Cardiac muscle cell (in vitro differentiated cells and primary cell): Measurements from ENCODE around the gene DNM3. TPM values are rescaled to one million over a fixed set of nuclear protein-coding genes. Genes with fewer than 3 reads are reported as not detected.
A peak's percentile ranks its signal among the peaks of the same experiment; 100 is the strongest.

Source experiments
- DNase-seq, 2 donors: peaks; one replicate each; pipeline versions ENCODE4 v3.0.0 to v3.0.0-alpha.2; 2010 to 2017; ENCODE audit warnings: low read depth in 1 of 2, low spot score in 1 of 2
- H3K27ac ChIP-seq: fragments of 200-600 bp; sonication (generic); 2 replicates; pipeline ENCODE4 v1.5.1; 2016
- H3K27me3 ChIP-seq: fragments of 200-600 bp; sonication (generic); 2 replicates; pipeline ENCODE4 v1.6.0; 2016; ENCODE audit warnings: control low read depth
- H3K36me3 ChIP-seq: fragments of 200-600 bp; sonication (generic); 2 replicates; pipeline ENCODE4 v1.5.1; 2016; ENCODE audit warnings: control low read depth
- H3K4me1 ChIP-seq: fragments of 200-600 bp; sonication (generic); 2 replicates; pipeline ENCODE4 v1.8.1; 2017; ENCODE audit warnings: low read depth, mild to moderate bottlenecking, mixed run types
- H3K4me3 ChIP-seq: fragments of 200-600 bp; sonication (generic); 2 replicates; pipeline ENCODE4 v1.5.1; 2016; ENCODE audit warnings: mild to moderate bottlenecking
- H3K9me3 ChIP-seq: fragments of 200-600 bp; sonication (generic); 2 replicates; pipeline ENCODE4 v1.5.1; 2017; ENCODE audit warnings: low read depth, mild to moderate bottlenecking, control low read depth
- polyA plus RNA-seq: library from polyadenylated mRNA; unstranded; fragments of >200 nt; fragmentation: Nextera tagmentation; extraction: Ambion mirVana; gene quantifications from 2 replicates; pipeline ENCODE4 v1.2.1, GENCODE V29; 2016
- total RNA-seq: library from RNA; depleted of rRNA; stranded (reverse); fragments of >200 nt; gene quantifications from 2 replicates; pipeline ENCODE4 v1.2.3, GENCODE V29; 2016
- TF ChIP-seq, protein P1 (sequence below): IDR thresholded peaks from 2 replicates; pipeline ENCODE4 v1.5.1; 2012; ENCODE audit warnings: low read depth, mild to moderate bottlenecking, low read length

DNM3 gene
- total and polyA plus RNA-seq, 2 experiments from 2014 or later: 0.42 TPM; not detected in 1

DNA sequence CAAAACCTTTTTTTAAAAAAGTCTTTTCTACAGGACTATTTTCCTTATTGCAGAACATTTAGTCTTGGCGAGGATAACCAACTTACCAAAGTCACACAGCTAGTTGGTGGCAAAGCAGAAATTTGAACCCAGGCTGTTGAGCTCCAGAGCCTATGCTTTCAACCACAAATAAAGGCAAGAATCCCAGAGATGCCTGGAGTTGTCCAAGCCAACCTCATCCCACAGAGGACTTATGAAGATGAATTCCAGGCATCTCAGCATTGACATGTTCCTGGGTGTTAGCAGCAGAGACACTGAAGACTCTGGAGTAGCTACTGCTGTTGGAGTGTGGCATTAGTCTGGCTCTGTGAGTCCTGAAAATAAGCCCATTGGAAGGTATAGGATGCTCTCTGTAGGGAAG, 291.5 kb downstream of the DNM3 start:
- DNase-seq: no peak

DNA sequence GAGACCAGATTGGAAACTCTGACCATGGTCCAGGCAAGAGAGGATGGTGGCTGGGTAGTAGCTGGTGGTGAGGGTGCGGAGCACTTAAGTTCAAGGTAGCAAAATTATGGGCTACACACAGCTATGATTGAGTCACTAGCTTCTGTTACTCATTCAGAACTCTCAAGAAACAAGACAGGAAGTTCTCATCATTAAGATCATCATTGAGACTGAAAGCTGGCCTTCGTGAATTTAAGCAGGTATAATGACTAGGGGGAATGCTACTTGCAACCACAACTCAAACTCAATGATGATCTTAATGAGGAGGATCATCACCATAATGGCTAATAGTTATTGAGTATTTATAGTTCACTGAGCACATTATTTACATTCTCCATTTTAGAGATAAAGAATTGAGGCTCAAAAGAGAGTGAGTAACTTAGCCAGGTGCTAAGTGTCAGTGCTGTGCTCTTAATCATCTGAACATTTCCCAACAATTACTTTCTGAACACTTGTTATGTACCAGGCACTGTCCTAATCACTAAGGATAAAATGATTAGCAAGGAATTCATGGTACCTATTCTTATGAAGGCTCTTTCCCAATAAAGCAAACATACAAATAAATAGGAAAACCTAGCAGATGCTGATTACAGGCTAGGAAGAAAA, 292.9 kb downstream of the DNM3 start:
- no peaks in the 10 kb centered on the region for H3K9me3 ChIP-seq
- TF ChIP-seq, protein P1, sequence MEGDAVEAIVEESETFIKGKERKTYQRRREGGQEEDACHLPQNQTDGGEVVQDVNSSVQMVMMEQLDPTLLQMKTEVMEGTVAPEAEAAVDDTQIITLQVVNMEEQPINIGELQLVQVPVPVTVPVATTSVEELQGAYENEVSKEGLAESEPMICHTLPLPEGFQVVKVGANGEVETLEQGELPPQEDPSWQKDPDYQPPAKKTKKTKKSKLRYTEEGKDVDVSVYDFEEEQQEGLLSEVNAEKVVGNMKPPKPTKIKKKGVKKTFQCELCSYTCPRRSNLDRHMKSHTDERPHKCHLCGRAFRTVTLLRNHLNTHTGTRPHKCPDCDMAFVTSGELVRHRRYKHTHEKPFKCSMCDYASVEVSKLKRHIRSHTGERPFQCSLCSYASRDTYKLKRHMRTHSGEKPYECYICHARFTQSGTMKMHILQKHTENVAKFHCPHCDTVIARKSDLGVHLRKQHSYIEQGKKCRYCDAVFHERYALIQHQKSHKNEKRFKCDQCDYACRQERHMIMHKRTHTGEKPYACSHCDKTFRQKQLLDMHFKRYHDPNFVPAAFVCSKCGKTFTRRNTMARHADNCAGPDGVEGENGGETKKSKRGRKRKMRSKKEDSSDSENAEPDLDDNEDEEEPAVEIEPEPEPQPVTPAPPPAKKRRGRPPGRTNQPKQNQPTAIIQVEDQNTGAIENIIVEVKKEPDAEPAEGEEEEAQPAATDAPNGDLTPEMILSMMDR: no peak
- no peaks in the 10 kb centered on the region for H3K27me3 ChIP-seq
- H3K27ac ChIP-seq: no peak overlapping the region
- H3K4me3 ChIP-seq: no peak overlapping the region
- no peak for DNase-seq
- no peaks in the 10 kb centered on the region for H3K4me1 ChIP-seq
- H3K36me3 ChIP-seq: no peaks in the 10 kb centered on the region

More for the DNA sequence above, 291.5 kb downstream of the DNM3 start:
- H3K9me3 ChIP-seq: no peaks in the 10 kb centered on the region
- H3K36me3 ChIP-seq: no peaks in the 10 kb centered on the region
- H3K4me3 ChIP-seq: no peak overlapping the region
- H3K27me3 ChIP-seq: no peaks in the 10 kb centered on the region
- TF ChIP-seq, protein P1: no peak
- no peak overlapping the region for H3K27ac ChIP-seq
- no peaks in the 10 kb centered on the region for H3K4me1 ChIP-seq

DNA sequence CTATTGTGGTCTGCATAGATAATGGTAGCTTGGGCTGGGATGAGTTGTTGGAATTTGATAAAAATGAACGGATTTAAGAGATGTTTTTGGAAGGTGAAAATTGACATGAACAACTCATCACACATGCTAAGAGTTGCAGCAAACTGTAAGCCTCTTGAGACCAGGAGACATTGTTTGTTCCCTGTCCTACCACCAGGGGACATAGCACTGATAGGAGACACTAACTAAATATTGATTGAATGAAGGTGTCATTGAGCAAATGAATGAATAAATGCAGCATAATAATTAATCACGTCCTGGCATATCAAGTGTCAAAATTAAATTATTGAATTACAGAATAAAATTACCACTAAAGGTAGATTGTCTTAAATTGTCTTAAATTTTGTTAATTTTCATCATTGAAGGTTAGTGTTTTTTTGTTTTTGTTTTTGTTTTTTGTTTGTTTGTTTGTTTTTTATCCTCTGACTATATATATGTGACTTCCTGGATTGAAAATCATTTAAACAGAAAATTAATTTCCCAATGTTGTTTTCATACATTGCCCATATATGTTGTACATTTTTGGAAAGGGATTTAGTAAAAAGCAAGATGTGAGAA, 293.9 kb downstream of the DNM3 start:
- no peak overlapping the region for H3K27ac ChIP-seq
- no peak overlapping the region for H3K4me3 ChIP-seq
- no peak for DNase-seq
- no peaks in the 10 kb centered on the region for H3K27me3 ChIP-seq
- no peaks in the 10 kb centered on the region for H3K36me3 ChIP-seq
- no peaks in the 10 kb centered on the region for H3K4me1 ChIP-seq
- TF ChIP-seq, protein P1: peak; percentile 48
- H3K9me3 ChIP-seq: no peaks in the 10 kb centered on the region

DNA sequence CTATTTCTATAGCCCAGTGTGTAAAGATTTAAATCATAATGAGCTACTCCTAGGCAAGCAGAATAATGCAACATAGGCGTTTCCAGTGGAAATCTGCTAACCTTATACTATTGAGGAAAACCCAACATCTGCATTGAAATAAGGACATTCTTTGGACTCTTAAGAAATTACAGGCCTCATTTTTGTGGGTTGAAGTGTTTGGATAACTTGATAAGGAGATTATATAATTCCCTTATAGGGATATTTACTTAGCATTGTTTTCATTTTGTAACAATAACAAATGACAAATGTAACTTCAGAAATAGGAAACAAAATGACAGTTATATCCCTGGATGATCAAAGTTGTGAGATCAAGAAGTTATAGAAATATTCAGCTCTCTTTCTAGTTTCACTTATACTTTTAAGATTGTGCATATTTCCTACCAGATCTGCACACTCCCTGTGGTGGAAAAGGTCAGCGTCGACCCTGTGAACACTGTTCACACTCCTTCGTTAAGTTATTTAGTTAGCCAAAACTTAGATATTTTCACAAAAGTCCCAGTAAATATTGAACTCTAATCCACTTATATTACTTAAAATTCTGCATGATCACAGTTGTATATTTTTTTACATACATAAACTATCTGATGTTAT, 294.8 kb downstream of the DNM3 start:
- Histone ChIP-seq H3K27ac (no peak overlapping the region), H3K4me1 (peaks cover 2% of the 10 kb centered on the region), H3K27me3 (no peaks in the 10 kb centered on the region), H3K36me3 (no peaks in the 10 kb centered on the region), H3K4me3 (no peak overlapping the region), H3K9me3 (no peaks in the 10 kb centered on the region)
- TF ChIP-seq, protein P1: no peak
- DNase-seq: peak in 1 of 2 donors; percentile 85

DNA sequence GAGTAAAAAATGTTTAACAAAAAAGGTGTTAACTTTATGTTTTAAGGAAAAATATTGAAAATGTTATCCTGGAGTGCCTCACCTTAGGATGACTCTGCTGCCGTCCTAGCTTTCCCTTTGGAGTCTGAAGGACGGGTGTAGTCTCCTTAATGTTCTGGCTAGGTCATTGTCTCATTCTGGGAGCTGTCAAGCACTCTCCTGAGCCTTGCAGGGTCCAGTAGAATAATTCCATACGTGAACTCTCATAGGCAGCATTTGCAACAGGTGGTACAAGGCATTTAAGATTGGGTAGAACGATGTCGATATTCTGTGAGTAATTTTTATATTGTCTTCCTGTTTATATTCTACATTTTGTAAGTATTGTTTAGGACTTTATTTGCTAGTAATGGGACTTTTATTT, 295.6 kb downstream of the DNM3 start:
- Histone ChIP-seq H3K4me1 (peaks cover 5% of the 10 kb centered on the region), H3K9me3 (no peaks in the 10 kb centered on the region), H3K36me3 (no peaks in the 10 kb centered on the region), H3K4me3 (no peak overlapping the region), H3K27me3 (no peaks in the 10 kb centered on the region), H3K27ac (no peak overlapping the region)
- no peak for DNase-seq
- TF ChIP-seq, protein P1: no peak
